ENCODE measurements around the gene CMBL.
"Not testable (repeated sequence)": the region's sequence is repeated elsewhere in the genome, so short reads cannot be mapped to it uniquely, and the experiment has no call there.

CMBL gene

DNA sequence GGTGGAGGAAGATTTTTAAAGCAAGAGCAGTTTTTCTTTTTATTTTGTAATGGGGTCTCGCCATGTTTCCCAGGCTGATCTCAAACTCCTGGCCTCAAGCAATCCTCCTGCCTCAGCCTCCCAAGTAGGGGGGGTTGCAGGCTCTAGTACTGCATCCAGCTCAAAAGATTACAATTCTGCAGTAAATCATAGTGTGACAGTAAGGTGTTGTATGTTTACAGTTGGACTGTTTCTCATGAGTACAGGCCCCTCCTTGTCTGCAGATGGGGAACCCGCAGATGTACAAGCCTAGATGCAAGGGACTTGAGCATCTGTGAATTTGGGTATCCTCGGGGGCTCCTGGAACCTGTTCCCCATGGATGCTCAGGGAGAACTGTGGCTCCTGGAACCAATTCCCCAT is 54.3 kb downstream of the CMBL start:
- FAIRE-seq: no peak

DNA sequence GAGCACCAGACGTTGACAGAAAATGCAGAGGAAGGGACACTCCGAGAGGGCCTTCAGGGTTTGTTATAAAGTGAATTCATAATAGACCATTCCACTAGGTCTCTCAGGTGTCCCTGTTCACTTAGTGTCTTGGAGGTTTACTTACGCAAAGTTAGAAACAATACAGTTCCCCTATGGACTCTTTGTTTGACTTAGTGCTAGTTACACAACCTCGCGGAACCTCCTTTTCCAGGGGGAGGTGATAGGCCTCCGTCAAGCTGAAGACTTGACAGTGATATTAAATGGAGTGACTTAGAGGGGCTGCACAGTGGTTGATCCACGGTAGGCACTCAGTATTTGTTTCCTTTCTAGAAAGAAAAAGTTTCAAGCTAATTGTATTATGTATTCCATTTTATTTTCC is 56.3 kb downstream of the CMBL start:
- no peak for FAIRE-seq

DNA sequence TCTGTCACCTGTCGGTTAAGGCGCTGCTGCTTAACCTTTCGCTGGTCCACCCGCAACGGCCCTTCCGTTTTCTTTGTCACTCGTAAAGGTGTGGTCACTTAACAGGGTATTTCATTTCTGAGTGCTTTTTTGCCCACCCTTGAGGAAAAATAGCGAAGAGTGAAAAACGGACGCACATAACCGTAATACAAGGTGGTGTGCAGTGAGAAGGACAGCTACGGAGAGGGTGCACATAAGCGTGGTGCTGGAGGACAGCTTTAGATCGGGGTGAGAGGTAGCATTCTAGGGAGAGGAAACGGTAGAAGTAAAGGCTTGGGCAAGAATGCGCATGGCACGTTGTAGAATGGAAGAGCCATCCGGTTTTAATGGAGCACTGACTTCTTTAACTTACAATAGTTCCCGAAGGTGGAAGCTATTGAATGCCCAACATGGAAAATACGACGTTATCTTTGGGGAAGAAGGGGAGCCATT is 56.9 kb downstream of the CMBL start:
- FAIRE-seq: no peak

DNA sequence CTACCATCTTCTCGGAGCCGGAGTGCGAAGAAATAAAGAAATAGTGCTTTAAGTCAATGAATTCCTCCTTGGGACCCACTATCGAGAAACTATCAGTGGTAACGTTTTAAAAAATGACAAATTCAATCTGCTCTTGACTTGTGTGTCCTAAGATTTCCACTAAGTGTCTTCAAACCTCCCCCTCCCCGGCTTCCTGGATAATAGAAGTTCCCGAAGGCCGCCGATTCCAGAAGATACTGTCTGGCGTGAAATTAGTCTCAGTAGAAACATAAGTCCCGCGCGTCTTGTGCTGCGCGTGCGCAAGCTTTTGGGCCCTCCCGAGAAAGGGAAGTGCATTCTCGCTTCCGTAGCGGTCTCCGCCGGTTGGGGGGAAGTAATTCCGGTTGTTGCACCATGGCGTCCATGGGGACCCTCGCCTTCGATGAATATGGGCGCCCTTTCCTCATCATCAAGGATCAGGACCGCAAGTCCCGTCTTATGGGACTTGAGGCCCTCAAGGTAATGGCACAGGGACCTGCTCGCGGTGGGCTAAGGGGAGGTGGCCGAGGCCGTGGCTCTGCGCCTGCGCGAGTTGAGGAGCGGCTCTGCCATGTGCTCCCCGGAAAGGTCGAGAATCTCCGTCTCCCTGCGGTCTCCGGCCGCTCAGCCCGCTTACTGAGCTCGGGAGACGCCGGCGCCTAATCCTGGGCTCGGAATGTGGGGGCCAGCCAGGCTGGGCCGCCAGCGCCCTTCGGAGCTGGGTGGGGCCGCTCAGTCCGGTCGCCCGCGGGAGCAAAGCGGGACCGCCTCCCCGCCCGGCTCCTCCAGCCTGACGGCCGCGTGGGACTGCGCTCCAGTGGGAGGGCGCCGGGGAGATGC is 57.5 kb downstream of the CMBL start, which contains the start of gene CCT5:
CCT5 (plus strand) TSS at position 333 of the 858 bp plus-strand sequence; CDS start at position 394, 61 bp downstream.
- FAIRE-seq: peak; percentile 76

DNA sequence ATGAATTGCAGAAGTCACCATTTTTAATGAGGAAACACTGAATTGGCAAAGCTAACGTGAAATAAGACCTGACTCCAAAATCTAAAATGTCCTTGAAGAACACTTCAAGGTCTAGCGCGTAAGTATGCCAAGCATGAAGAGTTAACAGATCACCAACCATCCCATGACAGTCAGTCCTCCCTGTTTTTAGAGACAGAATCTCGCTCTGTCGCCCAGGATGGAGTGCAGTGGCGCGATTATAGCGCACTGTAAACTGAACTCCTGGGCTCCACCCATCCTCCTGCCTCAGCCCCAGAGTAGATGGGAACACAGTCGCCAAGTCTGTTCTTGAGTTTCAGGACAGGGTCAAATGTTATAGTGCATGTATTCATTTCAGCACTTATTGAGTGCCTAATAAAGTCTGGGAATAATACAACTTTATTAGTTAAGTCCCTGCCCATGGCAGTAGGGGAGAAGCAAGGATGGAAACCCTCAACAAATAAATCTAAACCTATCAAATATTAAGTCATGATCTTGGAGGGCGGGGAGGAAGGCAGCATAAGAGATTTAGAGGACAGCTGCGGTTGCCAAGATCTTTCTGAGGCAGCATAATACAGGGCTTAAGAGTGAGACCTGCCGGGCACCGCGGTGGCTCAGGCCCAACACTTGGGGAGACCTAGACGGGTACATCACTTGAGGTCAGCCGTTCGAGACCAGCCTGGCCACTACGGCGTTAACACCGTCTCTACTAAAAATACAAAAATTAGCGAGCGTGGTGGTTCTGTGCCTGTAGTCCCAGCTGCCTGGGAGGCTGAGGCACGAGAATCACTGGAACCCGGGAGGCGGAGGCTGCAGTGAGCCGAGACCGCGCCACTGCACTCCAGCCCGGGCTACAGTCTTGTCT is 59.1 kb downstream of the CMBL start:
- FAIRE-seq: no peak

DNA sequence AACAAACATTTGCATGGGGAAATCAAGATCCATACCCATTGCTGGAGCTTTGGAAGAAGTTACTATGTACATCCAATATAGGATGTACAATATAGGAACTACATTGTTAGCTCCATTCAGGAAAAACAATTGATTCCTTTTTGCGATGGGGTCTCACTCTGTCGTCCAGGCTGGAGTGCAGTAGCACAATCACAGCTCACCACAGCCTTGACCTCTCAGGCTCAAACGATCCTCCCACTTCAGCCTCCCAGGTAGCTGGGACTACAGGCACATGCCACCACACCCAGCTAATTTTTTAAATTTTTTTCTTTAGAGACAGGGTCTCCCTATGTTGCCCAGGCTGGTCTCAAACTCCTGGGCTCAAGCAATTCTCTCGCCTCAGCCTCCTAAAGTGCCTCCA is 60.5 kb downstream of the CMBL start:
- not testable (repeated sequence) for FAIRE-seq

DNA sequence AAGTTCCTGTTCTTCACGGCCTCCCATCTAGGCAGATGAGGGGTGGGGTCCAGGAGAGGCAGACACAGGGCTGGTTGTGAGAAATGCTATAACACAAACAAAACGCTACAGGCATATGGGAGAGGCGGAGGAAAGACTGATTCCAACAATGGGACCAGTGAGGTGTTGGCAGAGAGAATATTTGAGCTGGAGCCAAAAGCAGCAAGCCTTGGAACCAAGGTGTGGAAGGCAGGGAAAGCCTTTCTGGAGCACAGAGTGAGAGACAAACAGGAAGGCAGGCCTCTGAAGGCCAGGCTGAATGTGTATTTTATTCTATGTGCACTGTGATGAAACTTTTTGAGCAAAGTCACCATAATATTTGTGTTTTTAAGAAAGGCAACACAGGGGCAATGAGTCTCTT is 60.9 kb downstream of the CMBL start:
- FAIRE-seq: no peak

DNA sequence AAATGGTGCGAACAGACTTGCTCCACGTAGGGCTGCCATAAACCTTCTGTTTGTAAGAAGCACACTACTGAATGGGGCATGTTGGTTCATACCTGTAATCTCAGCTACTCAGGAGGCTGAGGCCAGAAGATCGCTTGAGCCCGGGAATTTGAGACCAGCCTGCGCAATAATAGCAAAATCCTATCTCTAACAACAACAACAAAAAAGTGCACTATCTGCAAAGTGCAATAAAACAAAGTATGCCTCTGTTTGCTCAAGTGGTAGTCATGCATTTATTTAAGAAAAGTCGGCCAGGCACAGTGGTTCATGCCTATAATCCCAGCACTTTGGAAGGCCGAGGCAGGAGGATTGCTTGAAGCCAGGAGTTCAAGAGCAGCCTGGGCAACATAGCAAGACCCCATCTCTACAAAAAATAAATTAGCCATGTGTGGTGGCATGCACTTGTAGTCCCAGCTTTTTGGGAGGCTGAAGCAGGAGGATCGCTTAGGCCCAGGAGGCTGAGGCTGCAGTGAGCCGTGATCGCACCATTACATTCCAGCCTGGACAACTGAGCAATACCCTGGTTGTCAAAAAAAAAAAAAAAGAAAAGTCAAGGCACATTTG is 63.3 kb downstream of the CMBL start:
- no peak for FAIRE-seq

DNA sequence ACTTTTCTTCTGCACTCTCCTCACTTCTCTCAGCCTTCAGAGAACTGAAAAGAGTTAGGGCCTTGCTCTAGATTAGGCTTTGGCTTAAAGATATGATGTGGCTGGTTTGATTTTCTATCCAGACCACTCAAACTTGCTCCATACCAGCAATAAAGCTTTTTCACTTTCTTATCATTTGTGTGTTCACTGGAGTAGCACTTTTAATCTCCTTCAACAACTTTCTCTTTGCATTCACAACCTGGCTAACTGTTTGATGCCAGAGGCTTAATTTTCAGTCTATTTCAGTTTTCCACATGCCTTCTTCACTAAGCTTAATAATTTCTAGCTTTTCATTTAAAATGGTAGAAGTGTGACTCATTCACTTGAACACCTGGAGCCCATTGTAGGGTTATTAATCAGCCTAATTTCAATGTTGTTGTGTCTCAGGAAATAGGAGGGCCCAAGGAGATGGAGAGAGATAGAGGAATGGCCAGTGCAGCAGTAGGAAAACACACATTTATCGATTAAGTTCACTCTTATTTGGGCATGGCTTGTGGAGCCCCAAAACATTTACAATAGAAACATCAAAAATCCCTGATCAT is 64.0 kb downstream of the CMBL start:
- FAIRE-seq: no peak

DNA sequence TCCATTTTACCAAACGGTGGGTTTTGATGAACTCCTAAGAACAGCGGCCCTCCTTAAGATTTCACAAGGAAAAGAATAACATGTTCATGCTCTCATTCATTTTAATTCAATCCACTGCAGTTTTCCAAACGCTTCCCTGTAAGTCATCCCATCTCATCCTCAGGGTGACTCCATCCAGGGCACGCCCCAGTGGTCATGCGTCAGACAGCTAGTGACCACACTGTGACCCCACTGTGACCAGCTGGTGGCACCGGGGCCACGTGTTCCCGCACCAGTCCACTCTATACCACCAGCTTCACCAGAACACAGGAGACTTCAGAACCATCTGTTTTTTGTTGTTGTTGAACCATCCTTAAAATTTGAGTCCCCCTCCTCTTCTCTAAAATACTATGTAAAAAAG is 72.4 kb downstream of the CMBL start:
- no peak for FAIRE-seq

DNA sequence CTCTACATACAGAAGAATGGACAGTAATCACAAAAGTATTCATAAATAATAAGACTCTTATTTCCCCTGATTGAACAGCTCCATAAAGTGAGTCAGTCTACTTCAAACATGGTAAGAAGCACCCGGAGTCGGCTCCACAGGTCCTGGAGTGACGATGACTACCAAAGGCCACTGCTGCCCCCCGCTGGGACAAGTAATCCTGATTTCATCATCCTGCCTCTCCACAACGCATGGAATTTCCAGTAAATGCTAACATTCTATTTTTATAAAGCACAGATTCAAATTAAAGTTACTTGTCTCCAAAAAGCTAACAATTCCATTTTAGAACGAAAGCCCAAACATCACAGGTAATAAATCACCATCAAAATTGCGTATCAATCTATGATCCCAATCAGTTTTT is 74.2 kb downstream of the CMBL start:
- FAIRE-seq: no peak

DNA sequence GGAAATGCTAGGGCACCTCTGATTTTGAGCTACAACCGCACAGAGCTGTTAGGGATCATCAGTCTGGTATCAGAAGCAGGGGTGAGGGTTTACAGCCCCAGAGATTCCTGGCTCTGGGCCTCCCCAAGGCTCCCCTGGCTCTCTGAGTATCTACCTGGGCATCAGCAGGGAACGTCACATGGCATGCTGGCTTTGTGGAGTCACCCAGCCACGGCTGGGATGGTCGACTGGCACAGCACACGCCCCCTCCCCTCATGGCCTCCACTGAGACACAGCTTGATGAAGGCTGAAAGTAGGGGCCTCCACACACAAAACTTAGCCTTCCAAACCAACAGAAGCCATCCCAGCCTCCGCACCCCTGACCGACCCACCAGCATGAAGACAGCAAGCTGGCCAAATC is 74.7 kb downstream of the CMBL start:
- no peak for FAIRE-seq

DNA sequence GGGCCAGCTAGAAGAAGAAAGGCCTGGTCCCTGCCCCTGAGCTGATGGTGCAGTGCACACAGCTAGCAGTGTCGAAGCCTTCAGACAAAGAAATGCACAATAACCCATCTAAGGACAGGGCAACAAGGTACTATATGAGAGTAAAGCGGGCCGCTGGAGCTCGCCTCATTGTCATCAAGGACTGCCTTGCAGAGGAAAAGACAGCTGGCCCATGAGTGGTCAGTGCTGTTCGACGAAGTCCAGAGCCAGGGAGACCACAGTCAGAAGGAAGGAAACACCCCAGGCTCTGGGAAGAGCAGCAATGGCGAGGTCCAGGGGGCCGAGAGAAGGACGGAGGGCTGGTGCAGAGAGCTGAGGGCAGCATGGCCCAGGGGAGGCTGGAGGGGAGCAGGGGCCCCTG is 75.3 kb downstream of the CMBL start:
- FAIRE-seq: no peak

DNA sequence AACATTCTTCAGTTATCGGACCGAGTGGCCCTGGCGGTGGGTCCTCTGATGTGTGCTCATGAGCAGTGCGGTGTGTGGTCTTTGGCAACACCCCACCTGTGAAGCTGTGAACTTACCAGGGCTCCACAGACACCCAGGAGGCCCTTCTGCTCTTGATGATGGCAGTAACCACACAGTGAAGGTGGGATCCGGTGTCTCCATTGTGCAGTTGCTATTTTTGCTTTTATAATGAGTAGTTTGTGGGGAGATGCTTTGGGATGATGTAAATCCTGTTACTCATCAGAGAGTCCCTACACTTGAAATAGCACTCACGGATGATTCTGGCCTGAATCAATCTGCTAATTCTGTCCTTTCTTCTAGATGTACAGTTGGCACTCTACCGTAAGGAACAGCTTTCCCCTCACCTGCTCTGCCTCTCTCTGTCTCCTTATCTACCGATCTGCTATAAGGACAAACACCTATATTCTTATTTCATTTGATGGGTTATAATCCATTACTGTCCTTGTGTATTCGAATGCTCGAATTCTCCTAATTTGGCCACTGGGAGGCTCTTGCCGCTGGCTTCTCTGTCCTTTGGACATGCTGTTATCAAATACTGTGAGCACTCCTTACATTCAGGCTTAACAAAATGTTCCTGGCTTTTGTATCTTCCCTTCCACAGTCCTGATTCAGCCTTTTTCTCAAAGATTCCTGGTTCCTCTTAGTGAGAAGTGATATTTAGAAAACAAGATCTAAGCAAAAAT is 78.2 kb downstream of the CMBL start:
- FAIRE-seq: no peak

DNA sequence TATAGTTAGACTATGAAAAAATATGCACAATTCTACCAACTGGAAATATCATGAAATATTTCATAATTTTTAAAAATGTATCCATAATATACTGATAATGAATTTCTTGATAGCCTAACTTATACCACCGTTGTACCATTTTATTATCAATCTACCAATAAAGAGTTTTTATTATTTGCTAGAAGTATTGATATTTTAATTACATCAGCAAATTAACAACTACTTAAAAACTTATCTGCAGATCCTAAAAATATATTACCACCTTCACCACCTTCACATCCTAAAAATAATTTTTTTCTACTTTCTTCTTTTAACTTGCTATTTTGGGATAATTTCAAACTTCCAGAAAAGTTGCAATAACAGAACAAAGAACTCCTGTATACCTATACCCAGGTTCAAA is 79.4 kb downstream of the CMBL start:
- no peak for FAIRE-seq

All from A204.1 (cell line).